OCI-LY3 (cell line): ENCODE data around the gene MYCBP2.
A peak's percentile ranks its signal among the peaks of the same experiment; 100 is the strongest.

ENCODE experiments used
- H2AFZ ChIP-seq: fragments of 200-600, 300-600 bp; shearing (Covaris generic); 2 replicates; pipeline ENCODE4 v1.6.0; 2014; ENCODE audit warnings: antibody characterized with exemption, low read depth, low read length
- H3K27ac ChIP-seq: fragments of 200-600, 300-600 bp; sonication (generic); 2 replicates; pipeline ENCODE4 v1.5.1; 2014; ENCODE audit warnings: mild to moderate bottlenecking, low read length, moderate library complexity, mixed read lengths
- H3K27me3 ChIP-seq: fragments of 200-600, 300-600 bp; sonication (generic); 2 replicates; pipeline ENCODE4 v1.6.1; 2014; ENCODE audit warnings: low read depth, low read length, mixed read lengths
- H3K36me3 ChIP-seq: fragments of 200-600, 300-600 bp; sonication (generic); replicated peaks from 2 replicates; pipeline ENCODE3; 2014; ENCODE audit warnings: low read depth, low read length, mixed read lengths
- H3K4me1 ChIP-seq: fragments of 300-600, 200-600 bp; sonication (generic); 2 replicates; pipeline ENCODE4 v1.6.1; 2014; ENCODE audit warnings: low read length, mixed read lengths
- H3K4me2 ChIP-seq: fragments of 200-600, 300-600 bp; sonication (generic); 2 replicates; pipeline ENCODE4 v1.6.1; 2014; ENCODE audit warnings: low read length, mixed read lengths
- H3K4me3 ChIP-seq: fragments of 300-600, 200-600 bp; sonication (generic); 2 replicates; pipeline ENCODE4 v1.5.1; 2014; ENCODE audit warnings: antibody characterized with exemption, mild to moderate bottlenecking, low read length, moderate library complexity
- H3K79me2 ChIP-seq: fragments of 300-600, 200-600 bp; shearing (Covaris generic); 2 replicates; pipeline ENCODE4 v1.6.1; 2014; ENCODE audit warnings: mild to moderate bottlenecking, low read length, mixed read lengths
- H3K9ac ChIP-seq: fragments of 300-600, 200-600 bp; shearing (Covaris generic); 2 replicates; pipeline ENCODE4 v1.6.0; 2014; ENCODE audit warnings: mild to moderate bottlenecking, low read length, moderate library complexity
- H3K9me3 ChIP-seq: fragments of 200-600, 300-600 bp; shearing (Covaris generic); 2 replicates; pipeline ENCODE4 v1.6.1; 2014; ENCODE audit warnings: low read length, mixed read lengths; ENCODE audit not compliant: insufficient read depth
- H4K20me1 ChIP-seq: fragments of 200-600, 300-600 bp; sonication (generic); 2 replicates; pipeline ENCODE4 v1.6.1; 2016; ENCODE audit warnings: low read length, mixed read lengths; ENCODE audit not compliant: insufficient read depth
- EZH2phosphoT487 ChIP-seq: fragments of 200-600 bp; shearing (Covaris generic); IDR thresholded peaks from 2 replicates; pipeline ENCODE4 v1.6.1; 2018; ENCODE audit warnings: antibody characterized with exemption, mixed run types, low read depth
- TF ChIP-seq, protein P1 (sequence below): fragments of 200-600, 300-600 bp; sonication (generic); IDR thresholded peaks from 2 replicates; pipeline ENCODE4 v1.5.1; 2014; ENCODE audit warnings: antibody characterized with exemption, low read length, low read depth

MYCBP2 gene

DNA sequence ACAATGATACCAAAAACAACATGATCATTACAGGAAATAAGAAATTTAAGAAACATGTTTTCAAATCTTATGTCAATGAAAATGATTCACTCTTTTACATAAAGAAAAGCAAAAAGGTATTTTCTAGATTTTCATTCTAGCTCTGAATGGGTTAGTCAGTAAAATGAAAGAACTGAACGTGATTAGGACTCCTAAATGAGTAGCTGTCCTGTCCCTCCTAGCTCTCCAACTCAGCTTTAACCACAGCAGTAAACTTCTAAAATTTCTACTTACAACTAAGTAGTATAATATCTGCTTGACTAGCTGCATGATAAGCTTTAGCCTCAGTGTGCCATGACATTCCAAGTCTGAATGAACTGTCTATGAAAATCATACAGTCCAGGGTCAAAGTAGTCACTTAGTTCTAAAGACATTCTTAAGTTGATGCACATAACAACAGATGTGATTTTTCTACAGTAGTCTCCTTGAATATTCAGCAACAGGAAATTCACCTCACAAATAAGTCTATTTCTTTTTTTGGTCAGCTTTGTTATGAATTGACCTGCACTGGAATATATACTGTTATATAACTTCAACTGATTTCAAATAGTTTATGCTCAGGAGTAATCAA is 136.4 kb downstream of the MYCBP2 start:
- Histone ChIP-seq H3K36me3 (peaks cover 27% of the 10 kb centered on the region), H4K20me1 (no peaks in the 10 kb centered on the region), H3K4me2 (no peak overlapping the region), H3K4me3 (no peak overlapping the region), H3K4me1 (peaks cover 2% of the 10 kb centered on the region; the same call in 1 of the 2 replicates), H3K27me3 (no peaks in the 10 kb centered on the region), H2AFZ (no peak overlapping the region), H3K9me3 (no peaks in the 10 kb centered on the region), H3K9ac (no peak overlapping the region), H3K27ac (no peak overlapping the region), H3K79me2 (no peaks in the 10 kb centered on the region)
- TF ChIP-seq, protein P1, sequence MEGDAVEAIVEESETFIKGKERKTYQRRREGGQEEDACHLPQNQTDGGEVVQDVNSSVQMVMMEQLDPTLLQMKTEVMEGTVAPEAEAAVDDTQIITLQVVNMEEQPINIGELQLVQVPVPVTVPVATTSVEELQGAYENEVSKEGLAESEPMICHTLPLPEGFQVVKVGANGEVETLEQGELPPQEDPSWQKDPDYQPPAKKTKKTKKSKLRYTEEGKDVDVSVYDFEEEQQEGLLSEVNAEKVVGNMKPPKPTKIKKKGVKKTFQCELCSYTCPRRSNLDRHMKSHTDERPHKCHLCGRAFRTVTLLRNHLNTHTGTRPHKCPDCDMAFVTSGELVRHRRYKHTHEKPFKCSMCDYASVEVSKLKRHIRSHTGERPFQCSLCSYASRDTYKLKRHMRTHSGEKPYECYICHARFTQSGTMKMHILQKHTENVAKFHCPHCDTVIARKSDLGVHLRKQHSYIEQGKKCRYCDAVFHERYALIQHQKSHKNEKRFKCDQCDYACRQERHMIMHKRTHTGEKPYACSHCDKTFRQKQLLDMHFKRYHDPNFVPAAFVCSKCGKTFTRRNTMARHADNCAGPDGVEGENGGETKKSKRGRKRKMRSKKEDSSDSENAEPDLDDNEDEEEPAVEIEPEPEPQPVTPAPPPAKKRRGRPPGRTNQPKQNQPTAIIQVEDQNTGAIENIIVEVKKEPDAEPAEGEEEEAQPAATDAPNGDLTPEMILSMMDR = no peak
- TF ChIP-seq EZH2phosphoT487 = no peak

DNA sequence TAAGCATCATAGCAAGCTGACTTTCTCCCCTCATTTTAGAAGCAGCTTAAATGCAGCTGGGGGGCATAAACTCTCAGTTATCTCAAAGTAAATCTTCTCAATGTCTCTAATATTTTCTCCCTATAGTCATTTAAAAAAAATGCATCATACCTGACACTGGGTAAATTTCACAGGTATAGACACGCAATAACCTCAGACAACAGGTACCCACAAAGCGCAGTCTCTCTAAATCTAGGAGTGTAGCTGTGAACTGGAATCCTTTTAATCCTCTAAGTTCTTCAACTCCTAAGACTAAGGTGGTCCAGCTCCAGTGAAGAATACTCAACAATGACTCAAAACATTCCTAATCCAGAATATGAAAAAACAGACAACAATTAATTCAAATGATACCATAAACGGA is 141.2 kb downstream of the MYCBP2 start:
- Histone ChIP-seq H3K79me2 (no peaks in the 10 kb centered on the region), H3K36me3 (peaks cover 27% of the 10 kb centered on the region), H2AFZ (no peak overlapping the region), H3K4me2 (no peak overlapping the region), H3K4me3 (no peak overlapping the region), H3K9ac (no peak overlapping the region), H4K20me1 (no peaks in the 10 kb centered on the region), H3K4me1 (peaks cover 21% of the 10 kb centered on the region), H3K27ac (no peak overlapping the region), H3K27me3 (no peaks in the 10 kb centered on the region), H3K9me3 (no peaks in the 10 kb centered on the region)
- TF ChIP-seq EZH2phosphoT487 = no peak
- TF ChIP-seq, protein P1 = no peak

DNA sequence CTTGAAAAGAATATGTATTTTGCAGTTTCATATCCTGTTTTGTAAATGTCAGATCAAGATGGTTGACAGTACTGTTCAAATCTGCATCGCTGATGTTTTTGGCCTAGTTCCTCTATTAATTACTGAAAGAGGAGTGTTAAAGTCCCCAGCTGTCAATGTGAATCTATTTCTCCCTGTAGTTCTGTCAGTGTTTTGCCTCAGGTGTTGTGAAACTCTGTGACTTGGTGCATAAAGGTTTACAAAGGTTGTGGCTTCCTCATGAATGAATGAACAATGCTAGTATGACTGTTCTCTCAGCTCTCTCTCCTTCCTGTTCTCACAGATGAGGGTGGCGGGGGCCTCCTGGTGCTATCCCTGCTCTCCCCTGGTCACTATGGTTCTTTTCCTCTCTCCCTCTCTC is 142.4 kb downstream of the MYCBP2 start:
- Histone ChIP-seq H3K79me2 (no peaks in the 10 kb centered on the region), H3K9me3 (no peaks in the 10 kb centered on the region), H4K20me1 (no peaks in the 10 kb centered on the region), H3K4me1 (peaks cover 21% of the 10 kb centered on the region), H3K4me3 (peak overlapping the region; percentile 12; the same call in 1 of the 2 replicates), H3K9ac (peak overlapping the region; percentile 5; the same call in 1 of the 2 replicates), H3K27me3 (no peaks in the 10 kb centered on the region), H3K4me2 (peak overlapping the region; percentile 39), H3K27ac (peak overlapping the region; percentile 75), H2AFZ (no peak overlapping the region), H3K36me3 (peaks cover 36% of the 10 kb centered on the region)
- TF ChIP-seq, protein P1 = no peak
- no peak for TF ChIP-seq EZH2phosphoT487

DNA sequence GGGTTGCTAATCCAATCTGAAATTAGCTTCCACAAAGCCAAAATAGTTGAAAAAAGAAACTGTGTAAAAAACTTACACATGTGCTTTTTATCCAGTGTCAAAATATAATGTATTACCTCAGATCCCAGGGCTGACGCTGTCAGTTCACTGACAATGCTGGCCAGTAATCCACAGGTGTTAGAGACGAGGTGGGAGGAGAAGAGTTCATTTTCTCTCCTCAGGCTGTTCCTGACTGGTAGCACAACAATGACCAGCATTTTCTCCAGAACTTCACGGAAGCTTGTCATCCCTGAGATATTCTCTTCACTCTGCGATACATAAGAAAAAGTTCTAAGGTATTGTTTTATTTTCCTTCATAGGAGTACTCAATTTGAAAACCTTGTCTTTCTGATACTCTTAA is 146.9 kb downstream of the MYCBP2 start:
- Histone ChIP-seq H3K27ac (no peak overlapping the region), H3K4me2 (no peak overlapping the region), H4K20me1 (no peaks in the 10 kb centered on the region), H3K4me1 (peaks cover 15% of the 10 kb centered on the region), H3K9me3 (no peaks in the 10 kb centered on the region), H3K79me2 (no peaks in the 10 kb centered on the region), H3K27me3 (no peaks in the 10 kb centered on the region), H3K36me3 (peaks cover 40% of the 10 kb centered on the region), H3K4me3 (no peak overlapping the region), H3K9ac (no peak overlapping the region), H2AFZ (no peak overlapping the region)
- TF ChIP-seq, protein P1 = no peak
- no peak for TF ChIP-seq EZH2phosphoT487
